ENCODE results near the gene LAX1.
"Not testable (repeated sequence)": the region's sequence is repeated elsewhere in the genome, so short reads cannot be mapped to it uniquely, and the experiment has no call there.

Gene LAX1

DNA sequence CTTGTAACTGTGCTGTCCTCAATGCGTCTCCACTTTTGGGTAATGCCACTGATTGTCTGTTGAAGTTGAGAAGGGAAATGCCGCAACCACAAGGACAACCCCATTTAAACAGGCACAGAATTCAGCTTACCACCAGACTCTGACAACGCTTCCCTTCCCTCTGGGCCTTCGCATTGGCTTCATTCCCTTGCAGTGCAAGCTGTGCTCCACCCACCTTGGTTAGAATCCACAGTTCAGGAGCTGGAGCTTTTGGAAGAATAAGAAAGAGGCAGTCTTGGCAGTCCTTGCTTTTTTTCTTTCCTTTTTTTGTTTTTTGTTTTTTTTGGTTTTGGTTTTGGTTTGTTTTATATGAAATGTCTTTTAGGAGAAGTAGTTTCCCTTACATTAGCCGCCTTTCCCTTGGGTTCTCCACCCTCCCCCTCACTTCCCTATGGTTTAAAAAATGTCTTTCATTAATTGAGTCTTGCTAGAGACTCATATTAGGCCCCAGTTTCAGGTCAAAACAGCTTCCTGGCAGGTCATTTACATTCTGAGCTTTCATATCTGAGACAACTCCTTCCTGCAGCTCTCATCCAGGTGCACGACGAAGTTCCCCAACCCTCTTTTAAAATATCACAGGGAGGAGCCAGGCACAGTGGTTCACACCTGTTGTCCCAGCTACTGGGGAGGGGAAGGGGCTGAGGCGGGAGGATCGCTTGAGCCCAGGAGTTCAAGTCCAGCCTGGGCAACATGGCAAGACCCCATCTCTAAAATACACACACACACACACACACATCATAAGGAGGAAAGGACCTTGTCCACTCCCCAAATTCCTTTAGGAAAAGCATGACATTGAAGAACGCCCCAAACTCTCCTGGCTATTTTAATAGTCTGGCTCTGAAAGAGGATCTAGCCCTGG lies 20.7 kb upstream of the LAX1 start:
- H2BK12ac ChIP-seq (ENCODE audit: low read length): no peak overlapping the region
- H3K9me3 ChIP-seq (replicated peaks in 1 of 2; ENCODE audit: control insufficient read depth in 2 of 2, insufficient read depth in 1 of 2, low read depth in 1 of 2, low read length in 2 of 2): no peaks in the 10 kb centered on the region
- no peak for DNase-seq (ENCODE audit: low spot score)
- no peak overlapping the region for H3K4me3 ChIP-seq (ENCODE audit: low read length in 2 of 2)
- no peak overlapping the region for H2AK5ac ChIP-seq (ENCODE audit: low read depth, low read length)
- no peak overlapping the region for H3K9ac ChIP-seq (ENCODE audit: low read depth, low read length, poor library complexity)
- no peak overlapping the region for H2BK15ac ChIP-seq (ENCODE audit: low read length)
- no peak overlapping the region for H2BK5ac ChIP-seq (ENCODE audit: low read length)
- no peak overlapping the region for H3K27ac ChIP-seq (replicated peaks; ENCODE audit: low read length)
- no peak overlapping the region for H4K91ac ChIP-seq (ENCODE audit: low read depth, low read length, poor library complexity)
- peaks cover 0 to 4% of the 10 kb centered on the region in 2 donors for H3K4me1 ChIP-seq (ENCODE audit: control insufficient read depth in 2 of 2, insufficient read depth in 1 of 2, low read depth in 1 of 2, low read length in 2 of 2)
- H3K4me2 ChIP-seq (ENCODE audit: insufficient read depth, low read length, poor library complexity, severe bottlenecking): no peak overlapping the region
- no peak overlapping the region for H2AFZ ChIP-seq (ENCODE audit: low read length)
- no peak overlapping the region for H4K8ac ChIP-seq (ENCODE audit: low read depth, low read length)
- no peak overlapping the region for H3K4ac ChIP-seq (ENCODE audit: low read length)
- H3K23ac ChIP-seq (ENCODE audit: low read depth, low read length, poor library complexity): no peak overlapping the region
- no peak overlapping the region for H2BK120ac ChIP-seq (ENCODE audit: low read depth, low read length)
- H3K14ac ChIP-seq (ENCODE audit: low read length): no peak overlapping the region
- H3K27me3 ChIP-seq (ENCODE audit: control insufficient read depth in 3 of 3, insufficient read depth in 3 of 3, low read depth in 1 of 3, low read length in 3 of 3): no peaks in the 10 kb centered on the region
- no peak overlapping the region for H3K18ac ChIP-seq (ENCODE audit: low read length)
- peaks cover 0 to 4% of the 10 kb centered on the region in 2 donors for H3K36me3 ChIP-seq (replicated peaks in 1 of 2; ENCODE audit: control insufficient read depth in 2 of 2, insufficient read depth in 2 of 2, low read length in 2 of 2)
- H3K79me1 ChIP-seq (ENCODE audit: low read depth, low read length): no peaks in the 10 kb centered on the region
- WGBS, 2 donors (ENCODE audit: extremely low coverage in 2 of 2, insufficient read length in 2 of 2, insufficient replicate concordance in 1 of 2): no CpG with 5 or more reads among the region's 10 CpGs

DNA sequence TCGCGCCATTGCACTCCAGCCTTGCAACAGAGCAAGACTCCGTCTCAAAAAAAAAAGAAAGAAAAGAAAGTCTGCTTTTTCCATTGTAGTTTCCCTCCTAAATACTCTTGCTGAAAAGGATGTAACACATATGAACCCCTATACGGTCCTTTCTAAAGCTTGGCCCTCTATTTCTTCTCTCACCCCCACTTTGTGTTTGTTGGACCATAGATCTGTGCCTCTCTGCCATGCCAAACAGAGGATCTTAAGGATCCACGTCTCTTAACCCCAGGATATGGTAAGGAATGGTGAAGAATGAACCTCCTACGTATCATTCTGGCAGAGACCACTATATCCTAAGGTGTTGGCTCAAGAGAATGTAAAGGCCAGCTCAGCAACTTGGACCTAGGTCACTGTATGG lies 18.7 kb upstream of the LAX1 start:
- Histone ChIP-seq H3K36me3 (replicated peaks in 1 of 2; ENCODE audit: control insufficient read depth in 2 of 2, insufficient read depth in 2 of 2, low read length in 2 of 2) (no peaks in the 10 kb centered on the region), H2AK5ac (ENCODE audit: low read depth, low read length) (no peak overlapping the region), H2BK120ac (ENCODE audit: low read depth, low read length) (no peak overlapping the region), H3K27ac (replicated peaks; ENCODE audit: low read length) (no peak overlapping the region), H3K4me1 (ENCODE audit: control insufficient read depth in 2 of 2, insufficient read depth in 1 of 2, low read depth in 1 of 2, low read length in 2 of 2) (peaks cover 0 to 4% of the 10 kb centered on the region in 2 donors), H3K9me3 (replicated peaks in 1 of 2; ENCODE audit: control insufficient read depth in 2 of 2, insufficient read depth in 1 of 2, low read depth in 1 of 2, low read length in 2 of 2) (no peaks in the 10 kb centered on the region), H2BK12ac (ENCODE audit: low read length) (no peak overlapping the region), H3K4me3 (ENCODE audit: low read length in 2 of 2) (no peak overlapping the region), H2BK5ac (ENCODE audit: low read length) (no peak overlapping the region), H3K18ac (ENCODE audit: low read length) (no peak overlapping the region), H3K9ac (ENCODE audit: low read depth, low read length, poor library complexity) (no peak overlapping the region), H3K23ac (ENCODE audit: low read depth, low read length, poor library complexity) (no peak overlapping the region), H3K79me1 (ENCODE audit: low read depth, low read length) (no peaks in the 10 kb centered on the region), H3K14ac (ENCODE audit: low read length) (no peak overlapping the region), H3K4ac (ENCODE audit: low read length) (no peak overlapping the region), H4K91ac (ENCODE audit: low read depth, low read length, poor library complexity) (no peak overlapping the region), H2AFZ (ENCODE audit: low read length) (no peak overlapping the region), H3K27me3 (ENCODE audit: control insufficient read depth in 3 of 3, insufficient read depth in 3 of 3, low read depth in 1 of 3, low read length in 3 of 3) (no peaks in the 10 kb centered on the region), H2BK15ac (ENCODE audit: low read length) (no peak overlapping the region), H4K8ac (ENCODE audit: low read depth, low read length) (no peak overlapping the region), H3K4me2 (ENCODE audit: insufficient read depth, low read length, poor library complexity, severe bottlenecking) (no peak overlapping the region)
- no CpG with 5 or more reads among the region's 6 CpGs for WGBS, 2 donors (ENCODE audit: extremely low coverage in 2 of 2, insufficient read length in 2 of 2, insufficient replicate concordance in 1 of 2)
- DNase-seq (ENCODE audit: low spot score): no peak

DNA sequence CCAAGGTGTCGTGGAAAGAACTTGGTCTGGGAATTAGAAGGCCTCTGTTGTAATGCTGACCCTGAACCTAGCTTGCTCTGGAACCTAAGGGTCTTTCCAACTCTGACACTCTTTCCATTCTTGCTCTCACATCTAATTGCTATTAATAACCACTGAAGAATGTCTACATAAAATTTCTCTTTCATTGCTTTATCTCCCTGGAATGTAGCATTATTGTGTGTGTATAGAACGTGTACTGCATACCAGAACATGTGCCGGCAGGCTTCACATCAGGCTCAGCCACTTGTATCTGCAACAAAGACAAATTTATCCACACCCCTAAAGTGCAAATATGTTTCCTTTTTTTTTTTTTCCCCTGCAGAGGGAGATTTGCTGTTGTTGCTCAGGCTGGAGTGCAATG lies 13.9 kb upstream of the LAX1 start:
- Histone ChIP-seq H2BK15ac (ENCODE audit: low read length) (no peak overlapping the region), H3K4me3 (ENCODE audit: low read length in 2 of 2) (no peak overlapping the region), H2AK5ac (ENCODE audit: low read depth, low read length) (no peak overlapping the region), H4K8ac (ENCODE audit: low read depth, low read length) (no peak overlapping the region), H3K9ac (ENCODE audit: low read depth, low read length, poor library complexity) (no peak overlapping the region), H2AFZ (ENCODE audit: low read length) (no peak overlapping the region), H4K91ac (ENCODE audit: low read depth, low read length, poor library complexity) (no peak overlapping the region), H3K79me1 (ENCODE audit: low read depth, low read length) (no peaks in the 10 kb centered on the region), H2BK5ac (ENCODE audit: low read length) (no peak overlapping the region), H3K27me3 (ENCODE audit: control insufficient read depth in 3 of 3, insufficient read depth in 3 of 3, low read depth in 1 of 3, low read length in 3 of 3) (no peaks in the 10 kb centered on the region), H3K27ac (replicated peaks; ENCODE audit: low read length) (no peak overlapping the region), H3K14ac (ENCODE audit: low read length) (no peak overlapping the region), H3K23ac (ENCODE audit: low read depth, low read length, poor library complexity) (no peak overlapping the region), H3K36me3 (replicated peaks in 1 of 2; ENCODE audit: control insufficient read depth in 2 of 2, insufficient read depth in 2 of 2, low read length in 2 of 2) (no peaks in the 10 kb centered on the region), H3K18ac (ENCODE audit: low read length) (no peak overlapping the region), H2BK120ac (ENCODE audit: low read depth, low read length) (no peak overlapping the region), H2BK12ac (ENCODE audit: low read length) (no peak overlapping the region), H3K4me2 (ENCODE audit: insufficient read depth, low read length, poor library complexity, severe bottlenecking) (no peak overlapping the region), H3K4me1 (ENCODE audit: control insufficient read depth in 2 of 2, insufficient read depth in 1 of 2, low read depth in 1 of 2, low read length in 2 of 2) (no peaks in the 10 kb centered on the region), H3K4ac (ENCODE audit: low read length) (no peak overlapping the region), H3K9me3 (replicated peaks in 1 of 2; ENCODE audit: control insufficient read depth in 2 of 2, insufficient read depth in 1 of 2, low read depth in 1 of 2, low read length in 2 of 2) (no peaks in the 10 kb centered on the region)
- no peak for DNase-seq (ENCODE audit: low spot score)
- no CpG with 5 or more reads among the region's 3 CpGs for WGBS, 2 donors (ENCODE audit: extremely low coverage in 2 of 2, insufficient read length in 2 of 2, insufficient replicate concordance in 1 of 2)

- H3K4ac ChIP-seq (ENCODE audit: low read length); H3K4me2 ChIP-seq (ENCODE audit: insufficient read depth, low read length, poor library complexity, severe bottlenecking); H3K9ac ChIP-seq (ENCODE audit: low read depth, low read length, poor library complexity); H3K27me3 ChIP-seq (ENCODE audit: control insufficient read depth in 3 of 3, insufficient read depth in 3 of 3, low read depth in 1 of 3, low read length in 3 of 3); H2BK5ac ChIP-seq (ENCODE audit: low read length); DNase-seq (ENCODE audit: low spot score); H3K14ac ChIP-seq (ENCODE audit: low read length); H3K36me3 ChIP-seq (replicated peaks in 1 of 2; ENCODE audit: control insufficient read depth in 2 of 2, insufficient read depth in 2 of 2, low read length in 2 of 2); H2AFZ ChIP-seq (ENCODE audit: low read length); H3K4me3 ChIP-seq (ENCODE audit: low read length in 2 of 2); H4K8ac ChIP-seq (ENCODE audit: low read depth, low read length); H3K23ac ChIP-seq (ENCODE audit: low read depth, low read length, poor library complexity); H4K91ac ChIP-seq (ENCODE audit: low read depth, low read length, poor library complexity); H3K18ac ChIP-seq (ENCODE audit: low read length); H2AK5ac ChIP-seq (ENCODE audit: low read depth, low read length); H2BK120ac ChIP-seq (ENCODE audit: low read depth, low read length); H3K27ac ChIP-seq (replicated peaks; ENCODE audit: low read length); H3K4me1 ChIP-seq (ENCODE audit: control insufficient read depth in 2 of 2, insufficient read depth in 1 of 2, low read depth in 1 of 2, low read length in 2 of 2); H2BK15ac ChIP-seq (ENCODE audit: low read length); H3K79me1 ChIP-seq (ENCODE audit: low read depth, low read length); H3K9me3 ChIP-seq (replicated peaks in 1 of 2; ENCODE audit: control insufficient read depth in 2 of 2, insufficient read depth in 1 of 2, low read depth in 1 of 2, low read length in 2 of 2); H2BK12ac ChIP-seq (ENCODE audit: low read length): not testable (repeated sequence)
- no CpG with 5 or more reads among the region's 5 CpGs for WGBS, 2 donors (ENCODE audit: extremely low coverage in 2 of 2, insufficient read length in 2 of 2, insufficient replicate concordance in 1 of 2)
Observed at GRCh38 chr1:203751618-203752361, 13.2 kb upstream of the LAX1 start.

All from neuronal stem cell (in vitro differentiated cells).